Calu3 (cell line): ENCODE data around the gene ZBTB44. TPM values are rescaled to one million over a fixed set of nuclear protein-coding genes. Genes with fewer than 3 reads are reported as not detected.

ENCODE experiments used
- BruUV-seq: library from RNA; stranded (reverse); fragments of 400-500 nt; replicated peaks from 2 replicates; lab custom pipeline; 2021; lab: Mats Ljungman, UMichigan
- CTCF ChIA-PET: fragments of 300-600 bp; sonication (Branson Sonifier 250); formaldehyde crosslinking; loops from one replicate; lab custom pipeline; 2022; ENCODE audit warnings: antibody characterized with exemption; lab: Charles Lee
- DNase-seq: peaks from one replicate; pipeline ENCODE4 v3.0.0; 2022
- H3K27ac Mint-ChIP-seq: one replicate; pipeline ENCODE4 v1.8.0; 2022; ENCODE audit warnings: mixed read lengths; ENCODE audit not compliant: unreplicated experiment
- H3K27me3 Mint-ChIP-seq: one replicate; pipeline ENCODE4 v1.8.0; 2022; ENCODE audit warnings: mixed read lengths; ENCODE audit not compliant: unreplicated experiment
- H3K36me3 Mint-ChIP-seq: one replicate; pipeline ENCODE4 v1.8.0; 2022; ENCODE audit warnings: mild to moderate bottlenecking, moderate library complexity, mixed read lengths; ENCODE audit not compliant: insufficient read depth, unreplicated experiment
- H3K4me1 Mint-ChIP-seq: one replicate; pipeline ENCODE4 v1.8.0; 2022; ENCODE audit warnings: mild to moderate bottlenecking, low read depth, mixed read lengths; ENCODE audit not compliant: unreplicated experiment
- H3K4me3 Mint-ChIP-seq: one replicate; pipeline ENCODE4 v1.8.0; 2022; ENCODE audit warnings: mild to moderate bottlenecking, low read depth, moderate library complexity, mixed read lengths; ENCODE audit not compliant: unreplicated experiment
- H3K9me3 Mint-ChIP-seq: one replicate; pipeline ENCODE4 v1.8.0; 2022; ENCODE audit warnings: low read depth, mixed read lengths; ENCODE audit not compliant: unreplicated experiment
- CTCF ChIP-seq: fragments of 200-600 bp; IDR thresholded peaks from one replicate; pipeline ENCODE4 v1.8.0; 2022; ENCODE audit warnings: antibody characterized with exemption; ENCODE audit not compliant: unreplicated experiment
- intact Hi-C: fragments of 100-400 bp; cut with micrococcal nuclease; formaldehyde crosslinking; loops from one replicate; pipeline ENCODE4 v1.10.0; 2022; ENCODE audit not compliant: unreplicated experiment
- total RNA-seq: library from RNA; stranded (reverse); gene quantifications from 2 replicates; pipeline ENCODE4 v1.2.3, GENCODE V29; 2022

The ZBTB44 gene
- total RNA-seq, 1 experiment from 2014 or later: 29.7 TPM

GRCh38 chr11:130308886-130309285 lies 5.8 kb downstream of the ZBTB44 start:
- CTCF ChIA-PET: no interaction called here
- H3K9me3 Mint-ChIP-seq: no peaks in the 10 kb centered on the region
- BruUV-seq: no TSS peak
- no peak for DNase-seq
- no peaks in the 10 kb centered on the region for H3K27me3 Mint-ChIP-seq
- peaks cover 10% of the 10 kb centered on the region for H3K36me3 Mint-ChIP-seq
- no peak overlapping the region for H3K4me3 Mint-ChIP-seq
- intact Hi-C loops: no loop called here
- H3K27ac Mint-ChIP-seq: no peak overlapping the region
- H3K4me1 Mint-ChIP-seq: peaks cover 8% of the 10 kb centered on the region
- no peak for TF ChIP-seq CTCF

- H3K4me1 Mint-ChIP-seq: peaks cover 8% of the 10 kb centered on the region
- no peaks in the 10 kb centered on the region for H3K9me3 Mint-ChIP-seq
- no peak overlapping the region for H3K27ac Mint-ChIP-seq
- BruUV-seq: no TSS peak
- DNase-seq: no peak
- H3K36me3 Mint-ChIP-seq: peaks cover 5% of the 10 kb centered on the region
- CTCF ChIA-PET: interaction anchor here (0.6 kb wide), 1 partner anchor 519 kb away, joined by 3 read pairs; no protein-coding TSS in a partner anchor
- no peaks in the 10 kb centered on the region for H3K27me3 Mint-ChIP-seq
- no peak overlapping the region for H3K4me3 Mint-ChIP-seq
- intact Hi-C loops: no loop called here
- no peak for TF ChIP-seq CTCF
These were observed 6.7 kb downstream of the ZBTB44 start for GRCh38 chr11:130308059-130308458.

GRCh38 chr11:130304651-130305050 lies 10.1 kb downstream of the ZBTB44 start:
- Mint-ChIP-seq H3K4me1 (no peaks in the 10 kb centered on the region), H3K9me3 (peaks cover 2% of the 10 kb centered on the region), H3K27ac (no peak overlapping the region), H3K36me3 (peaks cover 6% of the 10 kb centered on the region), H3K4me3 (no peak overlapping the region), H3K27me3 (no peaks in the 10 kb centered on the region)
- BruUV-seq: no TSS peak
- intact Hi-C loops: no loop called here
- no peak for DNase-seq
- no peak for TF ChIP-seq CTCF
- CTCF ChIA-PET: no interaction called here

GRCh38 chr11:130301002-130301401 lies 13.7 kb downstream of the ZBTB44 start:
- no peak overlapping the region for H3K4me3 Mint-ChIP-seq
- CTCF ChIA-PET: no interaction called here
- DNase-seq: no peak
- peaks cover 2% of the 10 kb centered on the region for H3K9me3 Mint-ChIP-seq
- BruUV-seq: no TSS peak
- peaks cover 6% of the 10 kb centered on the region for H3K36me3 Mint-ChIP-seq
- H3K27ac Mint-ChIP-seq: no peak overlapping the region
- TF ChIP-seq CTCF: no peak
- no peaks in the 10 kb centered on the region for H3K27me3 Mint-ChIP-seq
- intact Hi-C loops: no loop called here
- no peaks in the 10 kb centered on the region for H3K4me1 Mint-ChIP-seq
